Spleen (tissue), 11 donors: ENCODE data around the gene PRX. TPM values are rescaled to one million over a fixed set of nuclear protein-coding genes. Genes with fewer than 3 reads are reported as not detected.
"Not testable (repeated sequence)": the region's sequence is repeated elsewhere in the genome, so short reads cannot be mapped to it uniquely, and the experiment has no call there.

Experiments used
- DNase-seq: peaks from one replicate; pipeline ENCODE4 v3.0.0-alpha.2; 2020
- H3K27ac ChIP-seq, 8 donors: fragments of 200-600 bp; sonication (generic) in 7 of 8; 1 replicate in 4 of 8; 2 replicates in 4 of 8; pipeline versions ENCODE4 v1.5.0 to v1.8.0; 2016 to 2021; ENCODE audit warnings: inconsistent platforms in 4 of 8, mild to moderate bottlenecking in 4 of 8, moderate library complexity in 1 of 8
- H3K27me3 ChIP-seq, 7 donors: fragments of 200-600 bp; sonication (generic) in 6 of 7; replicated peaks in 1 of 7; 1 replicate in 4 of 7; 2 replicates in 3 of 7; pipeline versions ENCODE4 v1.5.0 to v1.8.0; 2016 to 2021; ENCODE audit warnings: inconsistent platforms in 3 of 7, mild to moderate bottlenecking in 1 of 7
- H3K36me3 ChIP-seq, 6 donors: fragments of 200-600 bp; sonication (generic) in 5 of 6; 1 replicate in 4 of 6; 2 replicates in 2 of 6; pipeline versions ENCODE4 v1.5.0 to v1.8.0; 2016 to 2021; ENCODE audit warnings: inconsistent platforms in 2 of 6
- H3K4me1 ChIP-seq, 6 donors: fragments of 200-600 bp; sonication (generic) in 5 of 6; 1 replicate in 3 of 6; 2 replicates in 3 of 6; pipeline versions ENCODE4 v1.5.0 to v1.8.0; 2016 to 2021; ENCODE audit warnings: inconsistent platforms in 3 of 6
- H3K4me3 ChIP-seq, 8 donors: fragments of 200-600 bp; sonication (generic) in 7 of 8; 1 replicate in 4 of 8; 2 replicates in 4 of 8; pipeline versions ENCODE4 v1.5.0 to v1.8.0; 2016 to 2021; ENCODE audit warnings: inconsistent platforms in 4 of 8, mild to moderate bottlenecking in 4 of 8, moderate library complexity in 2 of 8
- H3K9me3 ChIP-seq, 8 donors: fragments of 200-600 bp; sonication (generic) in 7 of 8; 1 replicate in 4 of 8; 2 replicates in 4 of 8; pipeline versions ENCODE4 v1.5.0 to v1.8.0; 2016 to 2021; ENCODE audit warnings: inconsistent platforms in 4 of 8
- POLR2A ChIP-seq, 3 donors: fragments of 450-650 bp; IDR thresholded peaks; one replicate each; pipeline ENCODE4 v1.5.1; 2017; ENCODE audit warnings: antibody characterized with exemption in 3 of 3, mild to moderate bottlenecking in 1 of 3
- POLR2AphosphoS5 ChIP-seq, 3 donors: sonication (generic); formaldehyde crosslinking; IDR thresholded peaks; one replicate each; pipeline ENCODE4 v1.5.1; 2017; ENCODE audit warnings: antibody characterized with exemption in 3 of 3
- WGBS, 5 donors: extraction: QIAGEN DNeasy Blood & Tissue Kit in 3 of 5; methylation state at CpG; one replicate each; pipeline versions ENCODE4 v1.1.5 to v1.1.7; 2013 to 2018; 5-methylcytosine and 5-hydroxymethylcytosine counted together
- intact Hi-C: fragments of 100-400 bp; cut with DNase I; formaldehyde crosslinking; loops from one replicate; pipeline ENCODE4 v1.15.0; 2023; ENCODE audit warnings: low total_unique reads
- polyA plus RNA-seq, 3 donors: library from polyadenylated mRNA; stranded (reverse); fragments of 200-250 nt; gene quantifications; one replicate each; pipeline ENCODE4 v1.2.1, GENCODE V29; 2013
- total RNA-seq, 7 donors: library from RNA; depleted of rRNA in 3 of 7; stranded (reverse); fragments of >200 nt in 3 of 7; fragmentation: NEBNext Ultra II Directional in 4 of 7; extraction: Animal tissue kit (Norgen Biotek cat#: 25700) in 4 of 7; gene quantifications; one replicate each; pipeline versions ENCODE4 v1.1.0 to v1.2.1, GENCODE V29; 2016 to 2021
- TF ChIP-seq, protein P1 (sequence below), 11 experiments: fragments of 200-600 bp in 7 of 11; fragments of 450-650 bp in 4 of 11; sonication (generic) in 4 of 11; IDR thresholded peaks in 8 of 11; conservative IDR thresholded peaks in 3 of 11; 1 replicate in 7 of 11; 2 replicates in 4 of 11; pipeline versions ENCODE4 v1.4.0 to v1.8.0; 2016 to 2021; ENCODE audit warnings: antibody characterized with exemption in 11 of 11, inconsistent platforms in 4 of 11, mild to moderate bottlenecking in 1 of 11
- donor health status: healthy with polysubstance abuse.
- donor health status: DM: no; HTN: no; CAD: no; lungs with moderate emphysema.
- donor health status: DM: no; HTN: no; CAD: no.
- donor health status: Bipolar disorder and iron deficiency.
- donor health status: healthy.
- donor health status: DM: no; HTN: no; CAD: no.
- donor health status: DM: yes; HTN: yes; CAD: no.

Gene PRX
- total and polyA plus RNA-seq, 10 donors = 0.50 to 3.4 (median 2.1) TPM

DNA sequence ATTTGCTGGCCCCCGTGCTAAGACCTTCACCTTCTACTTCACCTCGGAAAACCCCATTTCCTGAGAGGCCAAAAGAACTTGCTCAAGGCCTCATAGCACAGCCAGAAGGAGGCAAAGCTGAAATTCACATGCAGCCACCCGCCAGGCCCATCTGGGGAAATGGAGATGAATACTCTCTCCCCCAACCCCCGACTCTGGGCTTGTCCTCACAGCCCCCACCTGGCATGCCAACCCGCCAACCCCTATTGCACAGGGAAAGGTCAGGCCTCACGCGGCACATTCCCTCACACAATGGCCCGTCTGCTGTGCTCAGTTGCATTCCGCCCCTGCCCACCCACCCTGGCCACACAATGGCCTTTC lies 3.2 kb downstream of the PRX start:
- intact Hi-C loops = no loop called here
- 47 to 63% (median 53%) methylated on average over 8 to 9 of the region's 9 CpGs for WGBS, 5 donors
- Histone ChIP-seq H3K4me1 (peaks cover 12 to 57% (median 32%) of the 10 kb centered on the region in 6 donors), H3K9me3 (no peaks in the 10 kb centered on the region), H3K27me3 (peaks cover 0 to 7% (median 0%) of the 10 kb centered on the region in 7 donors), H3K27ac (peak overlapping the region in 1 of 8 donors; percentile 54), H3K4me3 (no peak overlapping the region), H3K36me3 (no peaks in the 10 kb centered on the region)
- DNase-seq = no peak
- TF ChIP-seq POLR2A (IDR thresholded peaks at IDR 0.05) = no peak
- no peak for TF ChIP-seq POLR2AphosphoS5 (IDR thresholded peaks at IDR 0.05)
- TF ChIP-seq, protein P1, sequence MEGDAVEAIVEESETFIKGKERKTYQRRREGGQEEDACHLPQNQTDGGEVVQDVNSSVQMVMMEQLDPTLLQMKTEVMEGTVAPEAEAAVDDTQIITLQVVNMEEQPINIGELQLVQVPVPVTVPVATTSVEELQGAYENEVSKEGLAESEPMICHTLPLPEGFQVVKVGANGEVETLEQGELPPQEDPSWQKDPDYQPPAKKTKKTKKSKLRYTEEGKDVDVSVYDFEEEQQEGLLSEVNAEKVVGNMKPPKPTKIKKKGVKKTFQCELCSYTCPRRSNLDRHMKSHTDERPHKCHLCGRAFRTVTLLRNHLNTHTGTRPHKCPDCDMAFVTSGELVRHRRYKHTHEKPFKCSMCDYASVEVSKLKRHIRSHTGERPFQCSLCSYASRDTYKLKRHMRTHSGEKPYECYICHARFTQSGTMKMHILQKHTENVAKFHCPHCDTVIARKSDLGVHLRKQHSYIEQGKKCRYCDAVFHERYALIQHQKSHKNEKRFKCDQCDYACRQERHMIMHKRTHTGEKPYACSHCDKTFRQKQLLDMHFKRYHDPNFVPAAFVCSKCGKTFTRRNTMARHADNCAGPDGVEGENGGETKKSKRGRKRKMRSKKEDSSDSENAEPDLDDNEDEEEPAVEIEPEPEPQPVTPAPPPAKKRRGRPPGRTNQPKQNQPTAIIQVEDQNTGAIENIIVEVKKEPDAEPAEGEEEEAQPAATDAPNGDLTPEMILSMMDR (IDR thresholded peaks at IDR 0.05 in 8 of 11, conservative IDR thresholded peaks at IDR 0.05 in 3 of 11) = no peak

DNA sequence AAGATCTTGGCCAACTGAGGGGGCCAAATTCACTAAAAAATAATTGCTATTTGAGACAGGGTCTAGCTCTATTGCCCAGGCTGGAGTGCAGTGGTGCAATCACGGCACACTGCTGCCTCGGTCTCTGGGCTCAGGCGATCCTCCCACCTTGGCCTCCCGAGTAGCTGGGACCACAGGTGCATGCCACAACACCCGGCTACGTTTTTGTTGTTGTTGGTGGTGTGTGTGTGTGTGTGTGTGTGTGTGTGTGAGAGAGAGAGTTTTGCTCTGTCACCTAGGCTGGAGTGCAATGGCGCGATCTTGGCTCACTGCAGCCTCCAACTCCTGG lies 4.6 kb downstream of the PRX start:
- H3K4me1 ChIP-seq = peaks cover 12 to 61% (median 38%) of the 10 kb centered on the region in 6 donors
- H3K4me3 ChIP-seq, H3K9me3 ChIP-seq, H3K27me3 ChIP-seq, intact Hi-C loops, DNase-seq, H3K36me3 ChIP-seq: not testable (repeated sequence)
- WGBS, 5 donors = 74 to 93% (median 87%) methylated on average over 4 to 8 of the region's 8 CpGs
- H3K27ac ChIP-seq = peak overlapping the region in 1 of 8 donors; percentile 18

DNA sequence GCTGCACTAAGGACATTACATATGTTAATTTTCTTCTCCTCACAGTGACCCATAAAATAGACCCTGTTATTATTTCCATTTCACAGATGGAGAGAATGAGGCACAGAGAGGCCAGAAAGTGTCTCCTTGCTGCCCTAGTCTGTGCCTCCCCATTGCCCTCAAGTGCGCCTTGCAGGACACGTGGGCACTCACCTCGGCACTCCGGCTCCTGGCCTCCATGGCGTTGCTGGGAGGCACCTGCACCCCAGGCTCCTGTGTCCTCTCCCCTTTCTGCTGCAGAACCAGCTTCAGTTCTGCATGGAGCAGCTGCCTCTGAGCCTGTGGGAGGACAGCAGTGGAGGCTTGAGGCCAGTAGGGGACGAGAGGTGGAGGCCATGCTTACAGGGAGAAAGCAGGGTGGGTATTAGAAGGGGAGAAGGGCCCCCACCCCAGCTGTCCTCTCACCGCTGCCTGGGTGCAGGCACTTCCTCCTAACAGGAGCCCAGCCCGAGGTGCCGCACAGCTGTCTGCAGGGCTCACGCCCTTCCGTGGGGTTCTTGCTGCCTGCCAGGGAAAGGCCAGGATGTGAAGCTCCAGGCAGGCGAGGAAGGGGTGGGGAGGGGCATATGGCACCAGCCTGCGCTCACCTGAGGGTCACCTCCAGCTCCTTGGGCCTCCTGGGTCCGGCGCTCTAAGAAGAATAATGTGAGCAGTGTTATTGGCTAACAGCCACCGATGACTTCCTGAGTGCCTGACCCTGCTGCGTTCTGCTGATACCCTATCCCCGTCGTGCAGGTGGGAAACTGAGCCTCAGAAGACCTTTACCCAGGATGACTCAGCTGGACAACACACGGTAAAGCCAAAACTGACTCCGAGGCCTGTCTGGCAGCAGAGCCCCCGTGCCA lies 5.2 kb downstream of the PRX start:
- Histone ChIP-seq H3K36me3 (no peaks in the 10 kb centered on the region), H3K27me3 (peaks cover 0 to 1% (median 0%) of the 10 kb centered on the region in 7 donors), H3K27ac (peak overlapping the region in 2 of 8 donors; percentile 18 to 26), H3K4me3 (no peak overlapping the region), H3K9me3 (no peaks in the 10 kb centered on the region), H3K4me1 (peaks cover 15 to 61% (median 43%) of the 10 kb centered on the region in 6 donors)
- no peak for DNase-seq
- TF ChIP-seq POLR2AphosphoS5 (IDR thresholded peaks at IDR 0.05) (no peak), POLR2A (IDR thresholded peaks at IDR 0.05) (no peak)
- TF ChIP-seq, protein P1 (IDR thresholded peaks at IDR 0.05 in 8 of 11, conservative IDR thresholded peaks at IDR 0.05 in 3 of 11) = no peak
- intact Hi-C loops = no loop called here
- WGBS, 5 donors = 34 to 52% (median 43%) methylated on average over 22 of the region's 22 CpGs

DNA sequence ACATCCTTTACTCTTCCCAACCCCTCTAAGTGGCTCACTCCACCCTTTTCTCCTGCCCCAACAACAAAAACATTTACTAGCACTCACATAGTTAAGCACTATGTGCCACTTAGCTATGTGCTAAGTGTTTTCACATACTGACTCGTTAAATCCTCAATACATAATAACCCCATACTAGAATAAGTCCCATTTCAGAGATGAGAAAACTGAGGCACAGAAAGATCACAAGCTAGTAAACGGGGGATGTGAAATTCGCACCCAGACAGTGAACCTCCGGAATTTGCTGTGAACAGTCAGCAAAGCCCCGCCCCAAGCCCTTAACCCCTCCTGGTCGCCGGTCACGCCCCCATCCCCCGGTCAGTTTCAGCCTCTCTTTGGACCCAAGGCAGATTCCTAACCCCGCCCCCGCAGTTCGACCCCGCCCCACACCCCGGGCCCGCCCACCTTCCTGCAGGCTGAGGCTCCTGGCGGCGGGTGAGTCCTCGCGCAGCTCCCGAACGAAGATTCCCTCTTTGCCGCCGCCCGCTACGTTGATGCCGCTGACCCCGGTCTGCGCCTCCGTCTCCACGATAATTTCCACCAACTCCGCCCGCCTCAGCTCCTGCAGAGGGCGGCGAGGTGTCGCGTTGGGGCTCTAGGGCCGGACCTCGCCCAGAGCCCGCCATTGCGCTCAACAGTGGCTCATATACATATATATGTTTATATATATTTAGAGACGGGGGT lies 9.8 kb downstream of the PRX start:
- 1% methylated on average over 29 to 41 of the region's 41 CpGs for WGBS, 5 donors
- Histone ChIP-seq H3K9me3 (no peaks in the 10 kb centered on the region), H3K27ac (peak overlapping the region; percentile 74 to 90 (median 88)), H3K27me3 (peaks cover 0 to 5% (median 0%) of the 10 kb centered on the region in 7 donors), H3K36me3 (no peaks in the 10 kb centered on the region), H3K4me3 (peak overlapping the region; percentile 64 to 93 (median 70)), H3K4me1 (peaks cover 0 to 43% (median 23%) of the 10 kb centered on the region in 6 donors)
- intact Hi-C loops = no loop called here
- DNase-seq = peak; percentile 95
- TF ChIP-seq POLR2A (IDR thresholded peaks at IDR 0.05) (peak in 1 of 3 donors; percentile 18), POLR2AphosphoS5 (IDR thresholded peaks at IDR 0.05) (peak; percentile 73 to 88 (median 81))
- TF ChIP-seq, protein P1 (IDR thresholded peaks at IDR 0.05 in 8 of 11, conservative IDR thresholded peaks at IDR 0.05 in 3 of 11) = peak in 3 of 11 experiments; percentile 19 to 42 (median 24)
